ENCODE results near the gene PTPRM.
"Not testable (repeated sequence)": the region's sequence is repeated elsewhere in the genome, so short reads cannot be mapped to it uniquely, and the experiment has no call there.

Gene PTPRM

DNA sequence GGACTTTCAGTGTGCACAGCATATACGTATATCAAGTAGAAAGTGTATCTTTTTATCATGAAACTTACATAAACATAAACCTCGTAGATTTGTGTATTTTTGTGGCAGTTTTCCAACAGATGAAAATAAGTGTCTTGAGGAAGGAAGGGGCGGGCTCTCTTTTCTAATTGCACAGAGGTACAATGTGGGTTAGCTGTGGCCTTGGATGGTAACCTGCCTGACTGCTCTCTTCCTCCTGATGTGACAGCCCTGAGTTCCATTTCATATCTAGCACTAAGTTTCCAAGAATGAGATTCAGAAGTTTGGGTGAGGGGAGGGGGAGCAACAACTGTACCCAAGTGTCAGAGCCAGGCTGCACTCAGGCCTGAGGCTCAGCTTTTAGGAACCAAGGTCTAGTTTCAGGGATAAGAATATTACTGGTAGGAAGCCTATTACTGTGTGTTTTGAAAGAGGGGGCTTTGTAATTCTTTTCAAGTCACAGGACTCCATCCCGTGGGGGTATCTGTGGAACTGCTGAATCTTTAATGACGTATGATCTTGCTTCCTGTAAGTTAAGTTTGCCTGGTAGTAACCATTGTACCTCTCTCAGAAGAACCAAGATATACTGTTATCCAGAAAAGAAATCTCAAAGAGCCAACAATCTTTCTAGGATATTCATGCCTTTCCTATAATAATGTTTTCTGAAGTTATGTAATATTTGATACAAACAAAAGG, 483.7 kb downstream of the PTPRM start:
- TF ChIP-seq, protein P1, sequence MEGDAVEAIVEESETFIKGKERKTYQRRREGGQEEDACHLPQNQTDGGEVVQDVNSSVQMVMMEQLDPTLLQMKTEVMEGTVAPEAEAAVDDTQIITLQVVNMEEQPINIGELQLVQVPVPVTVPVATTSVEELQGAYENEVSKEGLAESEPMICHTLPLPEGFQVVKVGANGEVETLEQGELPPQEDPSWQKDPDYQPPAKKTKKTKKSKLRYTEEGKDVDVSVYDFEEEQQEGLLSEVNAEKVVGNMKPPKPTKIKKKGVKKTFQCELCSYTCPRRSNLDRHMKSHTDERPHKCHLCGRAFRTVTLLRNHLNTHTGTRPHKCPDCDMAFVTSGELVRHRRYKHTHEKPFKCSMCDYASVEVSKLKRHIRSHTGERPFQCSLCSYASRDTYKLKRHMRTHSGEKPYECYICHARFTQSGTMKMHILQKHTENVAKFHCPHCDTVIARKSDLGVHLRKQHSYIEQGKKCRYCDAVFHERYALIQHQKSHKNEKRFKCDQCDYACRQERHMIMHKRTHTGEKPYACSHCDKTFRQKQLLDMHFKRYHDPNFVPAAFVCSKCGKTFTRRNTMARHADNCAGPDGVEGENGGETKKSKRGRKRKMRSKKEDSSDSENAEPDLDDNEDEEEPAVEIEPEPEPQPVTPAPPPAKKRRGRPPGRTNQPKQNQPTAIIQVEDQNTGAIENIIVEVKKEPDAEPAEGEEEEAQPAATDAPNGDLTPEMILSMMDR (IDR thresholded peaks at IDR 0.05; ENCODE audit: low read depth, low read length): no peak
- TF ChIP-seq, protein P2, sequence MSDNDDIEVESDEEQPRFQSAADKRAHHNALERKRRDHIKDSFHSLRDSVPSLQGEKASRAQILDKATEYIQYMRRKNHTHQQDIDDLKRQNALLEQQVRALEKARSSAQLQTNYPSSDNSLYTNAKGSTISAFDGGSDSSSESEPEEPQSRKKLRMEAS (IDR thresholded peaks at IDR 0.05; ENCODE audit: low read depth, low read length): no peak
- TF ChIP-seq POLR2A (IDR thresholded peaks at IDR 0.05; ENCODE audit: extremely low read depth, insufficient read length) (no peak), MYC (IDR thresholded peaks at IDR 0.05; ENCODE audit: low read depth, low read length) (no peak)
- DNase-seq (ENCODE audit: low read depth): no peak
- H3K4me3 ChIP-seq (ENCODE audit: low read depth, low read length): no peak overlapping the region

DNA sequence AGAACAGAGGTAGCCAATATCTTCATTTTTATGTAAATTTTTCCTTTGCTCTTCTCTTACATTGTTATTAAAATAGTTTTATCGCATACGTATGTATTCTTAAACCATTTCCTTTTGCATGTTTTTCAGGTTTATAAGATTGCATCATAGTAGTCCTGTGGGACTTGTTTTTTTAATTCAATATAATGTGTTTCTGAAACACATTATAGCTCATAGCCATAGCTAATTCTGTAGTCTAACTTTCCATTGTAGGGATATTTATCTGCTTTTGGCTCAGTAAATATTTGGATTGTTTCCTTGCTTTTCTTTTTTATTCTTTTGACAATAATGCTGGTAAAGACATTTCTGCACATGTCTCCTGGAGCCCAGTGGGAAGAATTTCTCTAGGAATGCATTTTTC, 484.3 kb downstream of the PTPRM start:
- no peak for TF ChIP-seq MYC (IDR thresholded peaks at IDR 0.05; ENCODE audit: low read depth, low read length)
- TF ChIP-seq, protein P2 (IDR thresholded peaks at IDR 0.05; ENCODE audit: low read depth, low read length): no peak
- TF ChIP-seq, protein P1 (IDR thresholded peaks at IDR 0.05; ENCODE audit: low read depth, low read length): no peak
- TF ChIP-seq POLR2A (IDR thresholded peaks at IDR 0.05; ENCODE audit: extremely low read depth, insufficient read length): no peak

DNA sequence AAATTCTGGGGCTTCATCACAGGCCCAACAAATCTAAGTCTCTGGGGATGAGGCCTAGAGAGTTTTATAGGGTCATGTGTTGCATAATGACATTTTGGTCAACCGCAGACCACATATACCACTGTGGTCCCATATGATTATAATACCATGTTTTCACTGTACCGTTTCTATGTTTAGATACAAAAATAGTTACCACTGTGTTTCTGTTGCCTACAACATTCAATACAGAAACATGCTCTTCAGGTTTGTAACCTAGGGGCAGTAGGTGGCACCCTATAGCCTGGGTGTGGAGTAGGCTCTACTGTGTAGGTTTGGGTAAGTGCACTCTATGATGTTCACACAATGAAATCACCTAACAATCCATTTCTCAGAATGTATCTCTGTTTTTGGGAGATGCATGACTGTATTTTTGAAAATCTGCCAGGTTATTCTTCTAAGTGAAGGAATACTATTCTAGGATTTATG, 485.2 kb downstream of the PTPRM start:
- TF ChIP-seq POLR2A (IDR thresholded peaks at IDR 0.05; ENCODE audit: extremely low read depth, insufficient read length) (no peak), MYC (IDR thresholded peaks at IDR 0.05; ENCODE audit: low read depth, low read length) (no peak)
- TF ChIP-seq, protein P2 (IDR thresholded peaks at IDR 0.05; ENCODE audit: low read depth, low read length): no peak
- TF ChIP-seq, protein P1 (IDR thresholded peaks at IDR 0.05; ENCODE audit: low read depth, low read length): peak; percentile 3

More for the DNA sequence above, 484.3 kb downstream of the PTPRM start:
- DNase-seq (ENCODE audit: low read depth): no peak
- no peak overlapping the region for H3K4me3 ChIP-seq (ENCODE audit: low read depth, low read length)

DNA sequence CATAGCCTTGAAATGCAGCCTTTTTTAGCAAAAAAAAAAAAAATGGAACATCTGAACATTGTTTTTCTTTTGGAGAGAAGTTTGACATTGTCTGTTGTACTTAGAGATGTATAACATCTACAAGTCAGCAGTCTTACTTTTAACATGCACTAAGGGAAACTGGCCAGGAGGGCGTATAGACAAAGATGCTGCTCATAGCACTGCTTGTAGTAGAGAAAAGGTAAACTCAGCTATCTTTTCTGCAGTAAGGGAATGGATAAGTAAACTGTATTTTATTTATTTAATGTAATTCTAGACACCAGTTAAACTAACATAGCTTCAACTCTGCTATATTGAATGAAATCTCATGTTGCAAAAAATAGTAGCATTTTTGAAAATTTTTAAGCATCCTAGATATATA, 489.6 kb downstream of the PTPRM start:
- TF ChIP-seq, protein P2 (IDR thresholded peaks at IDR 0.05; ENCODE audit: low read depth, low read length): no peak
- TF ChIP-seq POLR2A (IDR thresholded peaks at IDR 0.05; ENCODE audit: extremely low read depth, insufficient read length) (no peak), MYC (IDR thresholded peaks at IDR 0.05; ENCODE audit: low read depth, low read length) (no peak)
- TF ChIP-seq, protein P1 (IDR thresholded peaks at IDR 0.05; ENCODE audit: low read depth, low read length): no peak
- DNase-seq (ENCODE audit: low read depth): no peak
- H3K4me3 ChIP-seq (ENCODE audit: low read depth, low read length): no peak overlapping the region

More for the DNA sequence above, 485.2 kb downstream of the PTPRM start:
- DNase-seq (ENCODE audit: low read depth): peak; percentile 62
- H3K4me3 ChIP-seq (ENCODE audit: low read depth, low read length): no peak overlapping the region

DNA sequence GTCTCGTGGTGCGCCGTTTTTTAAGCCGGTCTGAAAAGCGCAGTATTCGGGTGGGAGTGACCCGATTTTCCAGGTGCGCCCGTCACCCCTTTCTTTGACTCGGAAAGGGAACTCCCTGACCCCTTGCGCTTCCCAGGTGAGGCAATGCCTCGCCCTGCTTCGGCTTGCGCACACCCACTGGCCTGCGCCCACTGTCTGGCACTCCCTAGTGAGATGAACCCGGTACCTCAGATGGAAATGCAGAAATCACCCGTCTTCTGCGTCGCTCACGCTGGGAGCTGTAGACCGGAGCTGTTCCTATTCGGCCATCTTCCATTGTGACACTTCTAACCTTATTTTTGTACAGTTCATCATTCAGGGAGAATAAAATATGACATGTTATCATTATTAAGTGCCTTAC, 496.0 kb downstream of the PTPRM start:
- H3K4me3 ChIP-seq (ENCODE audit: low read depth, low read length); DNase-seq (ENCODE audit: low read depth): not testable (repeated sequence)

DNA sequence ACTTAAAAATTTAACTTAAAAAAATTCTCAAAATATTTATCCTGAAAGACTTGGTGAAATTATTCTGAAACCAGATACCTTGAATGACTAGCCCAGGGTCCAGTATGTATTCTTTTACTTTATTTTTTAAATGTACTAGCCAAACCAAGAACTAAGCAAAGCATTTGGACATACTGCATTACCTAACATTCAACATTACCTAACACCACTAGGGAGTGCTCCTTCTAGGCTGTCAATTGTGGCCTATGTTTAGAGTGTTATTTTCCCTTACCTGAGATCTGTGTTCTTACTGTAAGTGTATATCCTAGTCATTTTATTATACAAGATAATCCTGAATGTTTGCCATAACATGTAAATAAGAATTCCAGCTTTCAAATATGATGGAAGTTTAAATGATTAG, 496.6 kb downstream of the PTPRM start:
- H3K4me3 ChIP-seq (ENCODE audit: low read depth, low read length): no peak overlapping the region
- no peak for DNase-seq (ENCODE audit: low read depth)
- TF ChIP-seq, protein P1 (IDR thresholded peaks at IDR 0.05; ENCODE audit: low read depth, low read length): no peak
- TF ChIP-seq, protein P2 (IDR thresholded peaks at IDR 0.05; ENCODE audit: low read depth, low read length): no peak
- TF ChIP-seq POLR2A (IDR thresholded peaks at IDR 0.05; ENCODE audit: extremely low read depth, insufficient read length): no peak
- no peak for TF ChIP-seq MYC (IDR thresholded peaks at IDR 0.05; ENCODE audit: low read depth, low read length)
